Measurements from ENCODE around the gene SUCO.

SUCO gene

GRCh38 chr1:172517545-172517944, 15.4 kb upstream of the SUCO start:
- DNase-seq, result no peak

- DNase-seq, result no peak
Measured at GRCh38 chr1:172529304-172529703, 3.6 kb upstream of the SUCO start.

- DNase-seq, result no peak
Measured at GRCh38 chr1:172530000-172530399, 3.0 kb upstream of the SUCO start.

- DNase-seq, result no peak
Measured at GRCh38 chr1:172531412-172532182, 1.4 kb upstream of the SUCO start.

GRCh38 chr1:172532183-172532699, 709 bp upstream of the SUCO start:
- peak; percentile 78 for DNase-seq

- peak; percentile 32 for DNase-seq
Measured at GRCh38 chr1:172533513-172534151, 682 bp downstream of the SUCO start.

GRCh38 chr1:172536256-172536655, 3.3 kb downstream of the SUCO start:
- DNase-seq, result no peak

- no peak for DNase-seq
Measured at GRCh38 chr1:172537366-172537765, 4.4 kb downstream of the SUCO start.

GRCh38 chr1:172537827-172538391, 5.0 kb downstream of the SUCO start:
- no peak for DNase-seq

GRCh38 chr1:172540635-172541034, 7.7 kb downstream of the SUCO start:
- no peak for DNase-seq

GRCh38 chr1:172544481-172545104, 11.6 kb downstream of the SUCO start:
- DNase-seq, result no peak

- DNase-seq, result no peak
Measured at GRCh38 chr1:172545396-172546004, 12.6 kb downstream of the SUCO start.

GRCh38 chr1:172547071-172547470, 14.1 kb downstream of the SUCO start:
- no peak for DNase-seq

GRCh38 chr1:172549621-172550280, 16.8 kb downstream of the SUCO start:
- DNase-seq, result no peak

- DNase-seq, result no peak
Measured at GRCh38 chr1:172551279-172551678, 18.3 kb downstream of the SUCO start.

- DNase-seq, result no peak
Measured at GRCh38 chr1:172554915-172555314, 22.0 kb downstream of the SUCO start.

- no peak for DNase-seq
Measured at GRCh38 chr1:172556461-172556860, 23.5 kb downstream of the SUCO start.

- DNase-seq, result no peak
Measured at GRCh38 chr1:172557270-172557669, 24.3 kb downstream of the SUCO start.

- no peak for DNase-seq
Measured at GRCh38 chr1:172559572-172560210, 26.7 kb downstream of the SUCO start.

- DNase-seq, result no peak
Measured at GRCh38 chr1:172561252-172561651, 28.3 kb downstream of the SUCO start.

GRCh38 chr1:172566196-172566997, 33.4 kb downstream of the SUCO start:
- no peak for DNase-seq

Data from effector CD8-positive, alpha-beta T cell (primary cell).